Forelimb muscle (tissue), 1 donor: ENCODE measurements around the gene ESF1. TPM values are rescaled to one million over a fixed set of nuclear protein-coding genes. Genes with fewer than 3 reads are reported as not detected.
A peak's percentile ranks its signal among the peaks of the same experiment; 100 is the strongest.

ENCODE experiments used
- DNase-seq: peaks from one replicate; pipeline ENCODE4 v3.0.0-alpha.2; 2013; ENCODE audit warnings: low read depth
- polyA plus RNA-seq: library from polyadenylated mRNA; unstranded; fragments of 120-200 nt; gene quantifications from one replicate; pipeline ENCODE4 v1.2.1, GENCODE V29; 2013; ENCODE audit not compliant: insufficient read length

ESF1 gene
- polyA plus RNA-seq, 1 donor = 14.5 TPM

DNA sequence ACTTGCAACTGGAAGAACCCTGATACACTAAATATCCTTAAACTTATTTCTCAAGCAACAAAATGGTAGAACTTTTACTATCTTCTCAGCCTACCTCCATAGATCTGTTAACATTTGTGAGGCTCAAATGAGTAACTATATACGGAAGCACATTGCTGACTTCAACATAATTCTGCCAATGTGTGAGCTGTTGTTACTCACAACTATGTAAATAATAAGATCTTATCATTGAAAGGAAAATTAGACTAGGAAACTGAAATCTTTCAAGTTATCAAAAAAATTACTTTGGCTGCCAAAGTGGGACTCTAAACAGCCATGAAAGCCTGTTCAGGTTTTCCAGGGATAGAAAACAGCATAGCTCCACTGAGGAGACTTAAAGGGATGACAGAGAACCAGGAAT, 105.8 kb downstream of the ESF1 start:
- DNase-seq = no peak

DNA sequence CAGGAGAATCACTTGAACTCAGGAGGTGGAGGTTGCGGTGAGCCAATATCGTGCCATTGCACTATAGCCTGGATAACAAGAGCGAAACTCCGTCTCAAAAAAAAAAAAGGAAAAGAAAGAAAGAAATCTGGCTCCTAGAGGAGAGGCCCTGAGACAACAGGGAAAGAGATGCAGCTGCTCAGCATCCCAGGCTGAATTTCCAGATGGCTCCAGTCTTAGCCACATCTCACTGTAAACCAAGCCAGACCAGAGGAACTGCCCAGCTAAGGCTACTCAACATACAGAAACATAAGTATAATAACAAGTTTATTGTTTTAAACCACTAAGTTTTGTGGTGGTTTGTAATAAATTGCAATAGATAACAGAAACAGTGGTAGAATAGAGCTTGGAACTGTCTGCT, 107.5 kb downstream of the ESF1 start:
- DNase-seq = no peak

DNA sequence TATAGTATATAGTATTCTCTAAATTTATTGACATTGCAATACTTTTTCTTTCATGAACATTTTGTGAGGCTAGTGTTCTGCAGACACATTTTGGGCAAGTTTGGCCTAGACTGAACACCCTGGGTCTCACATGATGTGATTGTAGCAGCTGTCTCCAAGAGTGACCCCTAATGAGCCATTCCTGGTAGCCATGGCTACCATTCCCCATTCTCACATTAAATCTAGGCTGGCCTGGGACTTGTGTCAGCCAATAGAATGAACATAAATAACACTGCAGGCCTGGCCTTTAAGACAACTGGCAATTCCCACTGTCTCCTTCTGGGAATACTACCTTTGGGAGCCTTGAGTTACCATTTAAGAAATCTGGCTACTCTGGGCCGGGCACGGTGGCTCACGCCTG, 108.0 kb downstream of the ESF1 start:
- no peak for DNase-seq

DNA sequence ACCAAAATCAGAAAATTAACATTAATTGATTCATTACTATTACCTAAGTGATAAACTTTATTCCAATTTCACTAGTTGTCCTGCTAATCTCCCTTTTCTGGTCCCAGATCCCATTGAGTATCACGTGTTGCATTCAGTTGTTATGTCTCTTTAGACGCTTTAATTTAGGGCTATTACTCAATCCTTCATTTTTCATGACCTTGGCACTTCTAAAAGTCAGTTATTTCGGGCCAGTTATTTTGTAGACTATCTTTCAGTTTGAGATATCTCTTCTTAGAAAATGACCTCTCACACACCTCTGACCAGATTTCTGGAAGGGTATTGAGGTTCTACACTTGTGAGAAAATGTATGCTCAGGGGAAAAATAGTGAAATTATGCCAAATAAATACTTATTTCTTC, 112.0 kb downstream of the ESF1 start:
- DNase-seq = no peak

DNA sequence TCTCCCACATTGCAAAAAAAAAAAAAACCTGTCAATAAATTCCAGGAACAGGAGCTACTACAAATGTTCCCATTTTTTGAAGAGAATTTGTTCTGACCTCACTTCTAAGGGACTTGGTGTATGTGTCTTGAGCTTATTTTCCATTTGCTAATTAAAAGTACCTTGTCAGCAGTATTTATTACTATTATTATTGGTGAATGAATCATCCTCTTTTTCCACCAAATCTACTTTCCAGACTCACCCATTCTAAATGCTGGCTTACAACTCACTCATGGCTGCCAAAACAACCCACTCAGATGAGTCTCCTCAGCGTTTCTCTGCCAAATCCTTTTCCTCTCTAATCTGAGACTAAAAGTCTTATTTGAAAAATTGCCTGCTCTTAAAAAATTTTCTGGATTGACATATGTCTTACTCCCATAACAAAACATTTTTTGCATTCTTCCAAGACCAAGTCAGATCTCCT, 112.8 kb downstream of the ESF1 start:
- DNase-seq = peak; percentile 54

DNA sequence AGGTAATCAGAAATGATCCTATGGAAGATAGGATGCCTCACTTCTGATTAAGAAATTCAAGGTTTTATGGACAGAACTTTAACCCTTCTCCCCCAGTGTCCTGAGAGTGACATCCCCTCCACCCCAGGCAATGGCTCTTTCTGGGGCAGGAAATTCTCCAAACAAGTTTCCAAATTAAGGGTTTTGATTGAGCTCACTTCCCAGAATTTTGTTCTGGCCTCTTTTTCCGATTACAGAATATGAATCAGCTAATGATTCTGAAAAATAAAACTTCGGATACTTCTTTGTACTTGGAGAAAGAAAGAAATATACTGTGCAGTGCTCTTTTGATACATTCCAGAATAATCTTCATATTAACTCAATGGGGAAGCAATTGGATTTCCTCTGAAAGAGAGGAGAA, 113.2 kb downstream of the ESF1 start:
- no peak for DNase-seq

DNA sequence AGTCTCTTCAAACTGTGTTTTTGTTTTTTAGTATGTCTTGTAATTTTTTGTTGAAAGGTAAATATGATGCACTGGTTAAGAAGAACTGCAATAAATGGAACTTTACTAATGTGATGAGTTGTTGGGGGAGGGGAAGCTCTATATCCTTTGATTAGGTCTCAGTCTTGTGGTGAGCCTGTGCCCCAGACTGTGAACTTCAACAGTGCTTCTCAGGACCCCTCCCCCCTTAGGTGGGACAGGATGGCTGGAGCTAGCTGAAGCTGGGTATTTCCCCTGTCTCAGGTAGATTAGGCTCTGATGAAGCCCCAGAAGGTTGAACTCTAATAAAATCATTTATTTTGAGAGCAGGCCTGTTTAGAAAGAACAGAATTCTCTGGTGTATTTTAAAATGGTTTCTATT, 114.6 kb downstream of the ESF1 start:
- DNase-seq = no peak

DNA sequence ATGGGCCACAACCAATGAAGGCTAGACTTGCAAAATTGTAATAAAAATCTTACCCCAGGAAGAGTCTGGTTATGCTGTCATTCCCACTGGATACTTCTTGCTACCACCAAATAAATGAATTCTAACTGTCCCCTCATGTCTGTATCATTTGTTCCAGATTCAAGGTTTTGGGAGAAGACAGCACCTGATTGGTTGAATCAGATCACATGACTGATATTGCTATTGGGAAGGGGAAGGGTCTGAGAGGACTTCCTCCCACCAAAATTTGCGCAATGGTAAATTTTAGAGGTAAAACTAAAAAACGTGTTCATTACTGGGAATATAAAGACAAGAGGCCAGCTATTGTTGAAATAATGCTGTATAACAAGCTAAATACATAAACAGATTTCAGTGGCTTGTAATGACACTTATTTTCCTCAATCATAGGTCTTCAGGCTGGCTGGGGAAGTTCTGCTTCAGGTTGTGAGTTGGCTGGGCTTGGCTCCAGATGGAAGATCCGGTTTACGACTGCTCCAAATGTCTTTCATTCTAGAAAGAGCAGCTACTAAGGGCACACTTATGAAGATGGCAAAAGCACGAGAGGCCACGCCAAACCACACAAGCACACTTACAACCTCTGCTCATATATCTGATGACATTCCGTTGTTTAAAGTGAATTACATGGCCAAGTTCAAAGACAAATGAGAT, 118.9 kb downstream of the ESF1 start:
- DNase-seq = no peak

Other genes starting within 250 kb of the ESF1 start
- 6.6 TPM for gene TASP1, start 146.0 kb downstream of the ESF1 start, polyA plus RNA-seq
- 20.9 TPM for gene NDUFAF5, start 109 bp upstream of the ESF1 start, polyA plus RNA-seq
- not detected for gene SEL1L2, start 205.7 kb upstream of the ESF1 start, polyA plus RNA-seq
- 2.7 TPM for gene MACROD2, start 210.6 kb upstream of the ESF1 start, polyA plus RNA-seq